NT2/D1 (cell line): Measurements from ENCODE around the gene AKAP6.

ENCODE experiments used
- DNase-seq: peaks from one replicate; pipeline ENCODE4 v3.0.0-alpha.2; 2011; ENCODE audit warnings: low read depth, low spot score
- H3K27me3 ChIP-seq: 2 replicates; pipeline ENCODE4 v1.6.0; 2011; ENCODE audit warnings: mild to moderate bottlenecking; ENCODE audit not compliant: insufficient read length, insufficient read depth
- H3K36me3 ChIP-seq: 2 replicates; pipeline ENCODE4 v1.6.1; 2011; ENCODE audit warnings: mild to moderate bottlenecking, low read length, mixed read lengths; ENCODE audit not compliant: insufficient read depth, insufficient read length
- H3K4me1 ChIP-seq: 2 replicates; pipeline ENCODE4 v1.5.1; 2011; ENCODE audit not compliant: insufficient read depth, insufficient read length
- H3K4me3 ChIP-seq: 2 replicates; pipeline ENCODE4 v1.5.1; 2011; ENCODE audit warnings: low read depth; ENCODE audit not compliant: insufficient read length
- H3K9ac ChIP-seq: 2 replicates; pipeline ENCODE4 v1.6.0; 2011; ENCODE audit warnings: low read depth; ENCODE audit not compliant: insufficient read length
- H3K9me3 ChIP-seq: 2 replicates; pipeline ENCODE4 v1.5.1; 2011; ENCODE audit warnings: mild to moderate bottlenecking, low read length; ENCODE audit not compliant: insufficient read depth
- SUZ12 ChIP-seq: IDR thresholded peaks from 2 replicates; pipeline ENCODE4 v1.6.1; 2011; ENCODE audit not compliant: insufficient read length, insufficient read depth; ENCODE audit errors: extremely low read depth
- YY1 ChIP-seq: IDR thresholded peaks from 2 replicates; pipeline ENCODE4 v1.6.1; 2011; ENCODE audit not compliant: insufficient read length, insufficient read depth
- ZNF274 ChIP-seq: IDR thresholded peaks from 2 replicates; pipeline ENCODE4 v1.6.1; 2011; ENCODE audit warnings: mild to moderate bottlenecking, low read depth, low read length

AKAP6 gene

DNA sequence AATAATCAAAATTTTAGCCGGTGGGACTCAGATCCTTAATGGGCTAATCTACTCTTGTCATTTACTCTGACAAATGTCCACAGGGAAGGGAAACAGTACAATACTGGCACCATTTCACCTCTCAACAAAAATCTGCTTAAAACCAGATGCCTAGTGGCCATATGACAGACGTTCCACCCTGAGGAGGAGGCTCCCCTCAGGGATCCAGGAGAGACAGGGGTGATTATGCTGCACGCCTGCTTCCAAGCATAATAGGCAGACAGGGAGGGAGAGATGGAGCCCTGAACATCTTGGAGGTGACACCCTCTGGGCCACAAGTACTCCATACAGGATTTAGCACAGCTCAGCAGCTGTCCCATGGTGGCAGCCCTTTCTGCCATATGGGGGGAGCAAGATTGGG is 24.8 kb upstream of the AKAP6 start:
- H3K27me3 ChIP-seq: no peaks in the 10 kb centered on the region
- no peak overlapping the region for H3K9ac ChIP-seq
- no peaks in the 10 kb centered on the region for H3K4me1 ChIP-seq
- DNase-seq: no peak
- no peaks in the 10 kb centered on the region for H3K36me3 ChIP-seq
- H3K4me3 ChIP-seq: no peak overlapping the region
- TF ChIP-seq YY1 (no peak), SUZ12 (no peak), ZNF274 (no peak)
- H3K9me3 ChIP-seq: no peaks in the 10 kb centered on the region

DNA sequence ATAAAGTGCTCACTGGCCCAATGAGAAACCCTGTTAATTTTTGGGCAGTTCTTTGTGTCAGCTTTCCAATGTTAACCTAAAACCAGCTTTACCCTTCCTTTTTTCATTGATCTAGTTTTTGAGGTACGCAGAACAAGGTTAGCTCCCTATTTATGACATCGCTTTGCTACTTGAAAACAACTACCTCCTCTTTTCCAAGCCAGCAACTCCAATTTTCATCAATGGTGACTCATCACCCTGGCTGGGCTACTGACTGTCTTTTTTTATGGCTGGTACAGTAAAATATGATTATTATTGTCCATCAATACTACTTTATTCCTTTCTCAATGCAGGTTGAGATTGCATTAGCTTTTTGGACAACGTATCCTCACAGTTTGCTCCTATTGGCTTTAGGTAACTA is 22.5 kb upstream of the AKAP6 start:
- H3K36me3 ChIP-seq: no peaks in the 10 kb centered on the region
- H3K4me3 ChIP-seq: no peak overlapping the region

DNA sequence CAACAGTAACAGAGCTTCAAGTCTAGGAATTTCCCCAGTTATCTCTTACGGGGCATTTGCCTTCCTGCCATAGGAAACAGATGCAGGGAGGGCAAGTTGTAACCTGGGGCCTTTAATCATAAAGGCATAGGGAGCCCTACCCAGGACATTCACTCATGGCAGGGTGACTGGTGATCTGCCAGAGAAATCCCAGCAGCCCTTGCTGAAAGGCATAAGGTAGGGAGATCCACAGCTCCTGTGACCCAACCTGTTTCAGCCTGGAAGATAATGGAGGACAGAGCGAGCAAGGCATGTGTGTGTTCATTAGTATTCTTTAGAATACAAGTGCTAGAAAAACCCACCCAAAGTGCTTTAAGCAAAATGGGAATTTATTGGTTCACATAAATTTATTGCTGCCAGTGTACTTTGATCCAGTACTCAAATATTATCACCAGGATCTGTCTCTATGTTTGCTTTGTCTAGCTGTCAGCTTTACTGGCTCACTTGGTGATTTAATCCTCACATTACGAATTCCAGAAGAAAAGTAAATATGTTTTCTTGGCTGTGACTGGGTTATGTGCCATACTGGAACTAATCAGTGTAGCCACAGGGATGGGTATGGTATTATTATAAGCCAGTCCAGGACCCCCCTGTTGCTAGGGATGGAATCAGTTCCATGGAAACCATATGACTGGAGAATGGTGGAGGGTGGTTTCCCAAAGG is 21.1 kb upstream of the AKAP6 start:
- TF ChIP-seq SUZ12 (no peak), YY1 (no peak), ZNF274 (no peak)
- Histone ChIP-seq H3K4me1 (no peaks in the 10 kb centered on the region), H3K9ac (no peak overlapping the region), H3K9me3 (no peaks in the 10 kb centered on the region), H3K27me3 (no peaks in the 10 kb centered on the region), H3K4me3 (no peak overlapping the region), H3K36me3 (no peaks in the 10 kb centered on the region)
- DNase-seq: no peak

More for the DNA sequence above, 22.5 kb upstream of the AKAP6 start:
- H3K4me1 ChIP-seq: no peaks in the 10 kb centered on the region
- no peak overlapping the region for H3K9ac ChIP-seq
- no peak for TF ChIP-seq SUZ12
- DNase-seq: no peak
- no peaks in the 10 kb centered on the region for H3K27me3 ChIP-seq
- no peaks in the 10 kb centered on the region for H3K9me3 ChIP-seq

DNA sequence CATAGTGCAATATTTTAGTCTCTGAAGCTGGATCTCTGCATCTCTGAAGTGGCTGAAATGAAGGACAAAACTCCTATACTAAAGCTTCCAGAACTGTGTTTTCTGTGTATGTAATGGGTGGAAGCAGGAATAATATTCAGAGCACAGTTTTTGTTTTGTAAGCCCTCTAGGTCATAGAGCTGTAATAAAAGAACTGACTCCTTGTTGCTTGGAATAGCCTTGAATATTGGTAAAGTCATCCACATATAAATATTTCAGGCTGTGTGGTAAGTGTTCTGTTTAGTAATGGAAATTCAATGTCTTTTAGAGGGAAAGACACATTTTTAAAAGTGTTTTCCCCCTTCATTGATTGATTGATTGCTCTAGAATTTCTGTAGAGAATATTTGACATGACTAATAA is 18.2 kb upstream of the AKAP6 start:
- DNase-seq: no peak
- Histone ChIP-seq H3K27me3 (no peaks in the 10 kb centered on the region), H3K36me3 (no peaks in the 10 kb centered on the region), H3K9me3 (no peaks in the 10 kb centered on the region), H3K9ac (no peak overlapping the region), H3K4me1 (no peaks in the 10 kb centered on the region), H3K4me3 (no peak overlapping the region)
- no peak for TF ChIP-seq SUZ12
- no peak for TF ChIP-seq YY1
- no peak for TF ChIP-seq ZNF274

DNA sequence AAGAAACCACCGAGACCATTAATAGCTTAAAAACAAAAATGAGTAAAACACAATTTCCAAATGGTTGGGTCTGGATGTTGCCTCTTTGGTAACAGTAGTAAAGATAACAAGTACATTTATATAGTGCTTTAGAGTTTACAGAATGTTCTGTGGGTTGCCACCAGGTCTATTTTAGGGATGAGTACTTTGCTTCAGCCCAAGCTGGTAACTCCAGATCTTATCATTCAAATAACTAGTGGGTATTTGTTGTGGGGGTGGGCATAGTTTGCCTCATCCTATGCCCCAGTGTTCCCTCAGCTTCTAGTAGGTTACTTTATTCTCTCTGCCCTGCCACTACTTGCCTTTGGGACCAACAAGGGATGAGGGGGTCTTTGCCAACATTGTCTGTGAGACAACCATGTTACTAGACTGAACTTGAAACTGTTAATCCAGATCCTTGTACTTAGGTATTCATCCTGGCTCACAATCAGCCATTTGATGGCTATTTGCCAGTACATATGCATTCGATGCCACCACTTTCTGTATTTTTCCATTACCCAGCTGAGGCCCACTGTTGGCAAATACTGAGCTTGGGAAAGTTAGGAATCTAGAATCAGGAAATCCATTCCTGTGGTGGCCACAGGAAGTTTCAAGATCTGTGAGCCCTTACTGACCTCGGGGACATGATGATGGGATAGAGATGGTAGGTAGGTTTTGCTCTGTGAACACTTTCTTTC is 17.6 kb upstream of the AKAP6 start:
- no peaks in the 10 kb centered on the region for H3K36me3 ChIP-seq
- H3K9me3 ChIP-seq: no peaks in the 10 kb centered on the region
- no peak for DNase-seq
- no peak overlapping the region for H3K9ac ChIP-seq
- H3K4me1 ChIP-seq: no peaks in the 10 kb centered on the region
- TF ChIP-seq SUZ12: no peak
- TF ChIP-seq ZNF274: no peak
- TF ChIP-seq YY1: no peak
- H3K27me3 ChIP-seq: no peaks in the 10 kb centered on the region
- no peak overlapping the region for H3K4me3 ChIP-seq

DNA sequence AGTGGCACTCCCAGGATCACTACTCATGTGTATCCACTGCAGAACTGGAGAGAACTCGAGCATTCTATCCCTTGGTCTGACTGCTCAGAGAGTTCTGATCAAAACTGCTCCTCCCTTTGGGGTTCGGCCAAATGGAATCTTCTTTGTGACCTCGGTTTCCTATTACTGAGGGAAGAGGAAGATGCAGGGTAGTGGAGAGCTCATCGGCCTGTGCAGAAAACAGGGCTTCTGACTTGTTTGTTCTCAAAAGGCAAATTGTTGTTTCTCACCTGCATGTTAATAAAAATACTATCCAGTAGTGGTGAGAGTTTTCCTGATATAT is 17.1 kb upstream of the AKAP6 start:
- Histone ChIP-seq H3K36me3 (no peaks in the 10 kb centered on the region), H3K9ac (no peak overlapping the region), H3K4me1 (no peaks in the 10 kb centered on the region), H3K27me3 (no peaks in the 10 kb centered on the region), H3K9me3 (no peaks in the 10 kb centered on the region), H3K4me3 (no peak overlapping the region)
- TF ChIP-seq YY1 (no peak), SUZ12 (no peak), ZNF274 (no peak)
- no peak for DNase-seq

DNA sequence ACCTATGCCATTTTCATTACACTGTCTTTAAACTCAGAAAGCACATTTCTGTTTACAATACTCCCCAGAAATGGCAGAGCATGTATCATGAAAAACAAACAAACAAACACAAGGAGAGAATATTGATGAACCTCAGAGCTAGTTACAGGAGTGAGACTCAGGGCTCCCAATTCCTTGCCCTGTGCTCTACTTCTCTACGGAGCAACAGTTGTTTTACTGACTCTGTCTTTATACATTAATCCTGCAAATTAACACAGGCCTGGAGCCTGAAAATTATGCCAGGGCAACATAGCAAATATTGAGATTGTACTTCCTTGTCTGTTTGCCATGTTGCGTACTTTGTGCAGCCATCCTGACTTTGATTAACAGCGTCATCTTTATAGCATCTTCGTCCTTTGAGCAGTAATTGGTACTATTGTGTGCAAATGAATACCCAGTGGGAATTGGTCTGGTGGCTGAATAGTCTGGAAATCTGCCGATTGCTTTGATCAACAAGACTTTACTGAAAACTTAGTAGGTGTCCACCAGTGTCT is 15.2 kb upstream of the AKAP6 start:
- DNase-seq: no peak
- H3K36me3 ChIP-seq: no peaks in the 10 kb centered on the region
- H3K9ac ChIP-seq: no peak overlapping the region

More for the DNA sequence above, 15.2 kb upstream of the AKAP6 start:
- TF ChIP-seq SUZ12 (no peak), YY1 (no peak), ZNF274 (no peak)
- H3K4me3 ChIP-seq: no peak overlapping the region
- H3K4me1 ChIP-seq: no peaks in the 10 kb centered on the region
- H3K27me3 ChIP-seq: no peaks in the 10 kb centered on the region
- no peaks in the 10 kb centered on the region for H3K9me3 ChIP-seq
